Neural crest cell (in vitro differentiated cells): ENCODE data around the gene IKBIP. TPM values are rescaled to one million over a fixed set of nuclear protein-coding genes. Genes with fewer than 3 reads are reported as not detected.

Experiments
- DNase-seq: peaks from one replicate; pipeline ENCODE4 v3.0.0; 2021; ENCODE audit warnings: low read depth, mixed read lengths, low spot score
- H3K27ac Mint-ChIP-seq: one replicate; pipeline ENCODE4 v1.8.0; 2021; ENCODE audit warnings: mild to moderate bottlenecking, mixed read lengths; ENCODE audit not compliant: unreplicated experiment
- H3K27me3 Mint-ChIP-seq: 2 replicates; pipeline ENCODE4 v1.8.0; 2021; ENCODE audit warnings: low read depth, mild to moderate bottlenecking, mixed read lengths
- H3K36me3 Mint-ChIP-seq: 2 replicates; pipeline ENCODE4 v1.8.0; 2021; ENCODE audit warnings: low read depth, mild to moderate bottlenecking, mixed read lengths
- H3K4me1 Mint-ChIP-seq: 2 replicates; pipeline ENCODE4 v1.8.0; 2021; ENCODE audit warnings: mixed read lengths
- H3K4me3 Mint-ChIP-seq: one replicate; pipeline ENCODE4 v1.8.0; 2021; ENCODE audit warnings: mild to moderate bottlenecking, mixed read lengths
- H3K9me3 Mint-ChIP-seq: 2 replicates; pipeline ENCODE4 v1.8.0; 2021; ENCODE audit warnings: mixed read lengths
- CTCF ChIP-seq: fragments of 200-600 bp; sonication (generic); conservative IDR thresholded peaks from 2 replicates; pipeline ENCODE4 v1.5.0; 2021; ENCODE audit warnings: antibody characterized with exemption, mild to moderate bottlenecking
- total RNA-seq: library from RNA; stranded (reverse); gene quantifications from 2 replicates; pipeline ENCODE4 v1.2.1, GENCODE V29; 2021

The IKBIP gene
- total RNA-seq, 1 donor from 2014 or later = 20.2 TPM

GRCh38 chr12:98679611-98680005, 35.0 kb upstream of the IKBIP start:
- no peaks in the 10 kb centered on the region for H3K27me3 Mint-ChIP-seq
- no peaks in the 10 kb centered on the region for H3K9me3 Mint-ChIP-seq
- H3K4me3 Mint-ChIP-seq = no peak overlapping the region
- no peaks in the 10 kb centered on the region for H3K4me1 Mint-ChIP-seq
- H3K36me3 Mint-ChIP-seq = peaks cover 2% of the 10 kb centered on the region
- DNase-seq = no peak
- H3K27ac Mint-ChIP-seq = no peak overlapping the region
- TF ChIP-seq CTCF = no peak

- H3K27me3 Mint-ChIP-seq = no peaks in the 10 kb centered on the region
- no peak overlapping the region for H3K4me3 Mint-ChIP-seq
- H3K27ac Mint-ChIP-seq = no peak overlapping the region
- DNase-seq = no peak
- H3K36me3 Mint-ChIP-seq = no peaks in the 10 kb centered on the region
- H3K4me1 Mint-ChIP-seq = no peaks in the 10 kb centered on the region
- H3K9me3 Mint-ChIP-seq = no peaks in the 10 kb centered on the region
- no peak for TF ChIP-seq CTCF
Measured at GRCh38 chr12:98678946-98679610, 34.5 kb upstream of the IKBIP start.

- no peak for DNase-seq
- H3K36me3 Mint-ChIP-seq = no peaks in the 10 kb centered on the region
- no peaks in the 10 kb centered on the region for H3K9me3 Mint-ChIP-seq
- H3K4me1 Mint-ChIP-seq = no peaks in the 10 kb centered on the region
- H3K27me3 Mint-ChIP-seq = no peaks in the 10 kb centered on the region
- TF ChIP-seq CTCF = no peak
- H3K27ac Mint-ChIP-seq = no peak overlapping the region
- no peak overlapping the region for H3K4me3 Mint-ChIP-seq
Measured at GRCh38 chr12:98678236-98678945, 33.8 kb upstream of the IKBIP start.

- DNase-seq = no peak
- no peak overlapping the region for H3K4me3 Mint-ChIP-seq
- H3K4me1 Mint-ChIP-seq = no peaks in the 10 kb centered on the region
- no peak overlapping the region for H3K27ac Mint-ChIP-seq
- no peaks in the 10 kb centered on the region for H3K36me3 Mint-ChIP-seq
- H3K27me3 Mint-ChIP-seq = no peaks in the 10 kb centered on the region
- H3K9me3 Mint-ChIP-seq = no peaks in the 10 kb centered on the region
- no peak for TF ChIP-seq CTCF
Measured at GRCh38 chr12:98674841-98675240, 30.3 kb upstream of the IKBIP start.

- Mint-ChIP-seq H3K27ac (no peak overlapping the region), H3K9me3 (no peaks in the 10 kb centered on the region), H3K4me3 (no peak overlapping the region), H3K27me3 (no peaks in the 10 kb centered on the region), H3K4me1 (no peaks in the 10 kb centered on the region), H3K36me3 (no peaks in the 10 kb centered on the region)
- no peak for TF ChIP-seq CTCF
- no peak for DNase-seq
Measured at GRCh38 chr12:98671459-98671858, 26.9 kb upstream of the IKBIP start.
